ENCODE results near the gene RPL18A. TPM values are rescaled to one million over a fixed set of nuclear protein-coding genes. Genes with fewer than 3 reads are reported as not detected.

Gene RPL18A
- total and polyA plus RNA-seq, 2 of the 13 experiments (the other 11 are each of a cell fraction or from before 2014, with no cell fraction given) = 1,471 to 2,004 TPM

DNA sequence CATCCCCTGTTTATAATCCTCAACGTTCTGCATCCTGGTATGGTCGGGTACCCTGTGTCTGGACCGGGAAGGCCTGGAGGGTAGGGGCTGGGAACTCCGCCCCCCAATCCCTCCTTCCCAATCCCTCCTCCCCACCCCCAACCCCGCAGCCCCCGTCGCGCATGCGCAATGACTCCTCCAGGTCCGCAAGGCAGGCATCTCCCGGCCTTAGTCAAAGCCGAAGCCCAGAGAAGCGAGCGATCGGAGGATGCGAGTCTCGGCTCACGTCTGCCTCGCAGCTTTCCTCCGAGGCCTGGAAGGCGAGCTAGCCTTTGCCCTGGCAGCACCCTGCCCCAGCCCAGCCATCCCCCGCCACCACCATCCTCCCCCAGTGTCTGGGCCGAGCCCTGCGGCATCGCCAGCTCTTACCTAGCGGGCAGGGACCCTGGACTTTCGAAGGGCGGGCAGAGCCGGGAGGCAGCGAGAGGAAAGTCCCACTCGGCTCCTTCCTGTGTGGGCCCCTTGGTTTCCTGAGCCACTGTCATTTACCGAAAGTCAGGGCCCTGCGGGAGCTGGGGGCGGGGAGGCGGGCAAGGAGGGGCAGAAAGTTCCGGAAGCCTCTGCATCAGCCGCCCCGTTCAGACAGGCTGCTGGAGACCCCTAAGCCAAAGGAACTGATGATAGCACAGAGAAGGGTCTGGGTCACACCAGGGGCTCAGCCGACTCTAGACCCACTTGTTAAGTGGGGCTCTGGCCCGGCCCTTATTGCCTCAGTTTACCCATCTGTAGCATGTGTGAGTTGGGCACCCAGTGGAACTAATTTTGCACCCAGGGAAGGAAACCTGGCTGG is 12.0 kb upstream of the RPL18A start, which contains the start of gene JAK3 (continued):
- TF ChIP-seq CREB1 (IDR thresholded peaks at IDR 0.05) (no peak), CREB1 (CRISPR knock-in tag; IDR thresholded peaks at IDR 0.05) (peak; percentile 76), TBP (CRISPR knock-in tag; IDR thresholded peaks at IDR 0.05) (no peak), CEBPZ (IDR thresholded peaks at IDR 0.05; ENCODE audit: low read length) (no peak), ZFY (CRISPR knock-in tag; IDR thresholded peaks at IDR 0.05) (peak; percentile 53; the same call in 1 of the 2 replicates), ZNF329 (CRISPR knock-in tag; IDR thresholded peaks at IDR 0.05; ENCODE audit: low read depth) (no peak), ZNF577 (CRISPR knock-in tag; IDR thresholded peaks at IDR 0.05; ENCODE audit: borderline replicate concordance, low read depth) (no peak), ZNF331 (CRISPR knock-in tag; IDR thresholded peaks at IDR 0.05) (0 out of 2 replicates have a peak, but pooled peaks have one; percentile 0), KDM4B (CRISPR knock-in tag; IDR thresholded peaks at IDR 0.05) (no peak), ZNF704 (CRISPR knock-in tag; IDR thresholded peaks at IDR 0.05; ENCODE audit: borderline replicate concordance) (no peak), TRIM22 (IDR thresholded peaks at IDR 0.05) (no peak), ZNF576 (CRISPR knock-in tag; IDR thresholded peaks at IDR 0.05) (no peak), ZSCAN9 (CRISPR knock-in tag; IDR thresholded peaks at IDR 0.05; ENCODE audit: borderline replicate concordance) (0 out of 2 replicates have a peak, but pooled peaks have one; percentile 57), DNMT1 (CRISPR knock-in tag; IDR thresholded peaks at IDR 0.05) (no peak), PHF8 (CRISPR knock-in tag; IDR thresholded peaks at IDR 0.05) (peak; percentile 66), ZNF839 (CRISPR knock-in tag; IDR thresholded peaks at IDR 0.05; ENCODE audit: borderline replicate concordance) (no peak), MAFF (IDR thresholded peaks at IDR 0.05; ENCODE audit: low read depth, low read length) (no peak), CENPX (CRISPR knock-in tag; IDR thresholded peaks at IDR 0.05) (no peak), FOXC1 (CRISPR knock-in tag; IDR thresholded peaks at IDR 0.05; ENCODE audit: borderline replicate concordance) (peak; percentile 70; the same call in 1 of the 2 replicates), HNRNPH1 (optimal IDR thresholded peaks at IDR 0.05; ENCODE audit: low read depth, low read length) (no peak), ZIK1 (CRISPR knock-in tag; IDR thresholded peaks at IDR 0.05; ENCODE audit: borderline replicate concordance, low read depth) (no peak), FOXO1 (CRISPR knock-in tag; IDR thresholded peaks at IDR 0.05) (peak; percentile 32; the same call in 1 of the 2 replicates), RELA (CRISPR knock-in tag; IDR thresholded peaks at IDR 0.05) (peak; percentile 81; the same call in 1 of the 2 replicates)

Measured in HepG2 (cell line).